ENCODE data around the gene MRPS21.
A peak's percentile ranks its signal among the peaks of the same experiment; 100 is the strongest.

Gene MRPS21

GRCh38 chr1:150293433-150294253 lies at the start of gene MRPS21:
TSS of gene MRPS21 (plus strand) at chr1:150293861. CDS start at chr1:150294367, 506 bp downstream.
- DNase-seq (ENCODE audit: low read depth in 2 of 2, low spot score in 1 of 2), result peak; percentile 63 to 69

GRCh38 chr1:150249936-150250335 lies 43.7 kb upstream of the MRPS21 start:
- DNase-seq (ENCODE audit: low read depth in 2 of 2, low spot score in 1 of 2), result no peak

- no peak for DNase-seq (ENCODE audit: low read depth in 2 of 2, low spot score in 1 of 2)
Observed at GRCh38 chr1:150256198-150256553, 37.5 kb upstream of the MRPS21 start.

- no peak for DNase-seq (ENCODE audit: low read depth in 2 of 2, low spot score in 1 of 2)
Observed at GRCh38 chr1:150256554-150257341, 36.9 kb upstream of the MRPS21 start.

DNA sequence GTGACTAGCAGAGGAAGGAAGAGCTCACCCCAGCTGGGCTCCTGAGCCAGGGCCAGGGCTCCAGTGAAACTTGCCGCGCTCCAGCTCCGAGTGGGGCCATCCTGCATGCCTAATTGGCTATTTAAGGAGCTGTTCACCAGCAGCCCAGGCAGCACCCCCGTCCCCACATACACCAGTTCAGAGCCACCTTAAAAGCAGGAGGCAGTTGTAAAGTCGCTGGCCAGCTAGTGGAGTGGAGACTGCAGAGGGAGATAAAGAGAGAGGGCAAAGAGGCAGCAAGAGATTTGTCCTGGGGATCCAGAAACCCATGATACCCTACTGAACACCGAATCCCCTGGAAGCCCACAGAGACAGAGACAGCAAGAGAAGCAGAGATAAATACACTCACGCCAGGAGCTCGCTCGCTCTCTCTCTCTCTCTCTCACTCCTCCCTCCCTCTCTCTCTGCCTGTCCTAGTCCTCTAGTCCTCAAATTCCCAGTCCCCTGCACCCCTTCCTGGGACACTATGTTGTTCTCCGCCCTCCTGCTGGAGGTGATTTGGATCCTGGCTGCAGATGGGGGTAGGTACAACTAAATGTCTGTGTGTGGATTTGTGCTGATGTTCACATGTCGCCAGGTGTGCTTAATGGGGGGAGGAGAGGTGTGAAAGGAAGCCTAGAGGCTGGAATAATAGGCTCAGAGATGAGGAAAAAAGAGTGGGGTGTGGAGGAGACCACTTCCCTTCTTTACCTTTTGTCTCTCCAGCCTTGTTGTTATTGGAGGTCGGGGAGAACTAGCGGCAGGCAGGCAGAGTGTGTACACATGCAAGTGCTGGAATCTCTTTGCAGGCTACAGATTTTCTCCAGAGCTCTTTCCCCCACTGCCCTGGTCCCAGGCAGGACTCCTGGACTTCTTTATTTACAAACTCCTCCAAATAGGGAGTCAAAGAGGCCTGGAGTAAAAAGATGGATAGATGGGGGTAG lies 35.8 kb upstream of the MRPS21 start, which contains the start of gene CA14:
CA14 (plus strand) TSS at position 151 of the 962 bp plus-strand sequence; CDS start at position 506, 355 bp downstream.
- no peak for DNase-seq (ENCODE audit: low read depth in 2 of 2, low spot score in 1 of 2)

- no peak for DNase-seq (ENCODE audit: low read depth in 2 of 2, low spot score in 1 of 2)
Observed at GRCh38 chr1:150259217-150259616, 34.4 kb upstream of the MRPS21 start.

- DNase-seq (ENCODE audit: low read depth in 2 of 2, low spot score in 1 of 2), result no peak
Observed at GRCh38 chr1:150259758-150260669, 33.6 kb upstream of the MRPS21 start.

DNA sequence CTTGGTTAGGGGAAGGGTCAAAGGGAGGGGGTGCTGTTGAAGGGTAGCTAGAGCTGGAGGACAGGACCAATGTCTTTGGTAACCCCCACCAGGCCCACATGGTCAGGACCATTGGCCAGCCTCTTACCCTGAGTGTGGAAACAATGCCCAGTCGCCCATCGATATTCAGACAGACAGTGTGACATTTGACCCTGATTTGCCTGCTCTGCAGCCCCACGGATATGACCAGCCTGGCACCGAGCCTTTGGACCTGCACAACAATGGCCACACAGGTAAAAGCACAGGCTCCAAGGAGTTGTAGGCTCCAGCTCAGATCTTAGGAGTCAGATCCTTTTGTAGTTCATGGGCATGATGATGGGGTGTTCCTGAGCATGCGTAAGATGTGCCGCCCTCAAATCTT lies 32.3 kb upstream of the MRPS21 start:
- DNase-seq (ENCODE audit: low read depth in 2 of 2, low spot score in 1 of 2), result no peak

DNA sequence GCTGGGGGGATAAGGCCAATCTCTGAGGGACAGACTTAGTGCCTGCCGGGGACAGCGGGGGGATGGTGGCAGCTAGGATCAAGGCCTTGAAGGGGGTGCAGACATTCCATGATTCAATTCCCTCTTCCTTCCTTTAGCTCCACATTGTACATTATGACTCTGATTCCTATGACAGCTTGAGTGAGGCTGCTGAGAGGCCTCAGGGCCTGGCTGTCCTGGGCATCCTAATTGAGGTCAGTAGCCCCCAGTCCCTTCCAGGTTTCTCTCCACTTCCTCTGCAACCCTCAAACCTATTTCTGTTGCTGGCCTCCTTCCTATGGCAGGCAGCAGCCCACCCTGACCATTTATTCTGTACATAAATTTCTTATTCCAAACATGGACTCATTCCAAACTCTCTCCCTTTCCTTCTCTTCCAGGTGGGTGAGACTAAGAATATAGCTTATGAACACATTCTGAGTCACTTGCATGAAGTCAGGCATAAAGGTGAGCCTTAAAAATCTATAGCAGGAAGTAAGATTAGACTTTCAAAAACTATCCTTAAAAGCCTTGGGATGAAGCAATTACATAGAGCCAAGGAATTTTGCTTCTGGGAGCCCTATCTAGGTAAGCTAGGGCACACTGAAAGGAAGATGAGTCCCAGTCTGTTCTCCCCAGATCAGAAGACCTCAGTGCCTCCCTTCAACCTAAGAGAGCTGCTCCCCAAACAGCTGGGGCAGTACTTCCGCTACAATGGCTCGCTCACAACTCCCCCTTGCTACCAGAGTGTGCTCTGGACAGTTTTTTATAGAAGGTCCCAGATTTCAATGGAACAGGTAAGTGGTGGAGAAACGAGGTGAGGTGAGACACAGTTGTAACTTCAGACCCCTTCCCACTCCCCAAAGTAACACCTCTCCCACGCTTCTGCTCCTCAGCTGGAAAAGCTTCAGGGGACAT lies 31.0 kb upstream of the MRPS21 start:
- DNase-seq (ENCODE audit: low read depth in 2 of 2, low spot score in 1 of 2), result no peak

- no peak for DNase-seq (ENCODE audit: low read depth in 2 of 2, low spot score in 1 of 2)
Observed at GRCh38 chr1:150263549-150263948, 30.1 kb upstream of the MRPS21 start.

DNA sequence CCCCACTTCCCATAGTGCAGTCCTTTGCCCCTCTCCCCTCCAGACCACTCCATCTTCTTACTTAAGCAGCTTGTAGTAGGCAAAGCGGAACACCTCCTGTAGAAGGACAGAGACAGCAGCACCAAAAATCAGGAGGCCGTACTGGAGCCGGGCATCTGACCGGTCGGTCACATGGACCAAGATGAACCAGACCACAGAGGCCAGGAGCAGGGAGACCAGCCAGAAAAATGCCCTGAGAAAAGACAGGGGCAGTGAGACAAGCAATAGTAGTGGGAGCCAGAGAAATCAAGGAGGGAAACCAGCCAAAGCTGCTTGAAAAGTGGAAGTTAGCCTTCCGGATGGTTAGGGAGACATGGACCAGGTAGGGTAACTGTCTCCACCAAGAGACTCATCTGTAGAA lies 25.8 kb upstream of the MRPS21 start:
- no peak for DNase-seq (ENCODE audit: low read depth in 2 of 2, low spot score in 1 of 2)

DNA sequence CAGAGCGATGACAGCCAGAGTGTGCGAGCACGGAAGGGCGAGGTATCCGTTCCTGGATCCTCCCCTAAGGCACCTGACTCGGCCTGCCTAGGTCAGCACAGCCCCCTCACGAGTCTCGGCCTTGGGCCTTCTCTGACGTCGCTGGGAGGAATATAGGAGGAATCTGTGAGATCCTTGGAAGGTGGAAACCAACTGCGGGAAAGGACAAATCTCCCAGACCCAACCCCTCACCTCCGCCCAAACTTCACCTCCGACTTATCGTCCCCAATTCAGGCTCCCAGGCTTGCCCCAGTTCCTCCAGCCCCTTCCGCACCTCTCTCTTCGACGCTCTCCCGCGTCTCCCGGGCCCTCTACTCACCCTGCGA lies 25.3 kb upstream of the MRPS21 start:
- DNase-seq (ENCODE audit: low read depth in 2 of 2, low spot score in 1 of 2), result no peak

GRCh38 chr1:150268705-150269403 lies 24.8 kb upstream of the MRPS21 start, which contains the start of gene APH1A:
TSS of gene APH1A (minus strand) at chr1:150269016. CDS start at chr1:150268810, 206 bp downstream.
- DNase-seq (ENCODE audit: low read depth in 2 of 2, low spot score in 1 of 2), result peak; percentile 79 to 88

- DNase-seq (ENCODE audit: low read depth in 2 of 2, low spot score in 1 of 2), result no peak
Observed at GRCh38 chr1:150269451-150269850, 24.2 kb upstream of the MRPS21 start.

DNA sequence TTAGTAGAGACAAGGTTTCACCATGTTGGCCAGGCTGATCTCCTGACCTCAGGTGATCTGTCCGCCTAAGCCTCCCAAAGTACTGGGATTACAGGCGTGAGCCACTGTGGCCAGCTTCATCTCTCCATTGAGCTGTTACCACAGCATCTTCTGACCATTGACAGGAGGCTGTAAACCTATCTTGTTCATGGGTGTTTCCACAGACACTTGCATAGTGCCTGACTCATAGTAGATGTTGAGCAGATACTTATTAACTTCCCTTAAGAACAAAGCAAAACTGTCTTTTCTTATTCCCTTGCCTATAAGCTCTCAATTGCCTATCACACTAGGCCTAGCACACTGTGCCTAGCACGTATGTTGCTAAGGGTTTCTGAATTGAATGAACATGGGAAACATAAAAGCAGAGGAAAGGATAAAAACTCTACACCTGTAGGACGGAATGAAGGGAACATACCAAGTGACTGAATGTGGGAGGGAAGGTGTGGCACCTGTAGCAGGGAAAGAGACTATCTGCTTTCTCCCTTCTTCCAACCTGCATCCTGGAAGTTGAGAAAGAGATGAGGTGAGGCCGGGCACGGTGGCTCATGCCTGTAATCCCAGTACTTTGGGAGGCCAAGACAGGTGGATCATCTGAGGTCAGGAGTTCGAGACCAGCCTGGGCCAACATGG lies 22.2 kb upstream of the MRPS21 start:
- DNase-seq (ENCODE audit: low read depth in 2 of 2, low spot score in 1 of 2), result no peak

DNA sequence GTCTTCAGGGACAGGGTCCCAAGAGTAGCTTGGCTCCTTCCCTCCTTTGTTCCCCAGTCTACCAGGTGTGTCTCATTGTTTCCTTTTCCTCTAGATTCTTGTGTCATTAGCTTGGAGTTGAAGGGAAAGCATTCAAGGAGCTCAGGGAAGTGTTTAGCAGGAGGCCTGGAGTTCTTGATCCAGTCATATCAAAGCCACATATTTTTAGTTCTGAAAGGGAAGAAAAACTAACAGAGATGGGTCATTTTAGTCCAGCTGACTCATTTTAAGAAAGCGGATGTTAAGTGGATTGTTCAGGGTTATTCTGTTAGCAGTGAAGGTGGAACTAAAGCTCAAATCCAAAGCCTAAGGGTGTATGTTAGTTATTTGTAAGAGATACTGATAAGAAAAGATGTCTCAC lies 20.4 kb upstream of the MRPS21 start:
- DNase-seq (ENCODE audit: low read depth in 2 of 2, low spot score in 1 of 2), result no peak

GRCh38 chr1:150280138-150280707 lies 13.4 kb upstream of the MRPS21 start:
- no peak for DNase-seq (ENCODE audit: low read depth in 2 of 2, low spot score in 1 of 2)

All from stimulated activated CD8-positive, alpha-beta memory T cell treated with anti-CD3 and anti-CD28 coated beads, Interleukin-4, amount 100 ng/mL, for 4 hours (primary cell).